HG03103 (cell line): ENCODE results near the gene SALL1.

Experiments
- ATAC-seq: cut with Tn5 transposase; IDR thresholded peaks from one replicate; pipeline ENCODE4 v1.9.1; 2021; ENCODE audit warnings: low read depth; ENCODE audit not compliant: unreplicated experiment

SALL1 gene

DNA sequence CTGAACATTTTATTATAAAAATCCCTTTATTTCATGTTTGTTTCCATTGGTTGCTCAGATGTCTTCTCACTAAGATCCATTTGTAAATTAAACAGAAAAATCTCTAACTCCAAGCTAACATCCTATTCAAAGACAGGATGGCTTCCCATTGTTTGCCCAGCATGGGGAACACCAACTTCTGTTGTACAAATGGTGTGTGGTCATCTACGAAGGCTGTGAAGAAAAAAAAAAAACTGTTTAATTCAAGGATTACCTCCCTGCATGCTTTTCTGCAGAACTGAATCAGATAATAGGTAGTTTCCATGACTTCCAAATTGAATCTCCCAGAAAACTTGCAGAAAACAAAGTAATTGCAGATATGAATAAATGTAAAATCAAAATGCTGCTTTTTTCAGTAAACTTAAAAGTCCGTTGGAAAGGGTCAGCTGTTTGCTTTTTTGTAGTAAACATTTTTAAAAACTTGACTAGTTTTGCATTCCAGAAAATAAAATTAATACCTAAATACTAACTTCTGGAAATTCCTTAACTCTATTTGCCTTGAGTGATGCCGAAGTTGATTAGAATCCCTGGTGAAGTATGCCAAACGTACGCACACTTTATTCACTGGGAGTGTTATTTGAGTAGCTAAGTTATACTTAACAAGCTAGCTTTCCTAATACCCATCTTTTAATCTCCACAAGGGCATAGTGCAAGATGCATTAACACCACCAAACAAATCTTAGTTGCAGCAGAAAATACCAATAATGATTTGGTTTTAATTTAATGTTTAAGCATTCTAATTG is 7.7 kb downstream of the SALL1 start:
- no peak for ATAC-seq

DNA sequence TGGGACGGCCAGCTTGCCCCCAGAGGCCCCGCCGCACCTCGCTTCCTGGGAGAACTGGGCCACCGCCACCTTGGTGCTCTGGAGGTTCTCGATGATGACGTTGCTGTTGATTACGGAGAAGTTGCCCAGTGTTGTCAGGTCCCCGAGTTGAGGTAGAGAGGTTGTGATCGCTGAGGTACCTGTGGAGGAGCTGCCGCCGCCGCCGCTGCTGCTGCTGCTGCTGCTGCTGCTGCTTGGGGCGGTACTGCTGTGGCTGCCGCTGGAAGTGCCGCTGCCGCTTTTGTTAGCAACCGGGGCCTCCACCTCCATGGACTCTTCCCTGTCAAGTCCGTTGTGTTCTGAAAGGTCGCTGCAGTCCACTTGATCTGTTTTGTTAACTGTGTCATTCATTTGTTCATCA is 9.5 kb downstream of the SALL1 start:
- ATAC-seq, result no peak

GRCh38 chr16:51141106-51141505 is 10.0 kb downstream of the SALL1 start:
- no peak for ATAC-seq

GRCh38 chr16:51140112-51140511 is 11.0 kb downstream of the SALL1 start:
- no peak for ATAC-seq

GRCh38 chr16:51139568-51139967 is 11.5 kb downstream of the SALL1 start:
- ATAC-seq, result no peak

DNA sequence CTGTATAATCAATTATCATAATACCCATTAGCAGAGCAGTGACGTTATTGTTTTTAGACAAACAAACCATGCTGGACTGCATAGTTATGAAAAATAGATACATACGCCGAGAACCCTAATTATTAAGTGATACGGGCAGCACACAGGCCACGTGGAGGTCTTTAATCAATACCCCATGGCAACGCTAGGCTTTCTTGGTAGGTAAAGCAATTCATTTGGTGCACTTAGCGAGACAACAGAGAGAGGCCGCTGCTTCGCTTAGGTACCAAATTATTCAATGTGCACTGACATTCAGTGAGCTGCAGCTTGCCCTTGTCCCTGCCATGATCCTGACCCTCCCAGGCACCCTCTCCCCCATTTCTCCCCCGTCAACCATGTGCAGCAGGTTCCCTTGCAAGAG is 12.9 kb downstream of the SALL1 start:
- no peak for ATAC-seq

DNA sequence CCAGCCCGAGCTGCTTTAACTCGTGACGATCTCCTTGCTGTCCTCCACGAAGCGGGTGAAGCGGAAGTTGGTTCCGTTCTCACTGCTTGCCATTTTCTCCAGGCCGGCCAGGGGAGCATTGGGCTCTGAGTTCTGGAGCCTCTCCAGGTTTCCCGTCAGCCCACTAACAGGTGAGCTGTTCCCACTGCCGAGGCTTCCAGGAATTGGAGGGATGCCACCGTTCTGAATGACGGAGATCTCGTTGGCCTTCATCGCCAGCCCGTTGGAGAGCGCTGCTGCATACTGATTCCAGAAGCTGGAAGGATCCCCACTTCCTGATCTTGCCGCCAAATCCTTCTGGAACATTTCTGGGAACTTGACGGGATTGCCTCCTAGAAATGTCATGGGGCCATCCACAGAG is 14.0 kb downstream of the SALL1 start:
- no peak for ATAC-seq

- ATAC-seq, result no peak
Measured at GRCh38 chr16:51134876-51135275, 16.2 kb downstream of the SALL1 start.

- no peak for ATAC-seq
Measured at GRCh38 chr16:51134269-51134812, 16.7 kb downstream of the SALL1 start.

GRCh38 chr16:51133688-51134087 is 17.4 kb downstream of the SALL1 start:
- no peak for ATAC-seq

DNA sequence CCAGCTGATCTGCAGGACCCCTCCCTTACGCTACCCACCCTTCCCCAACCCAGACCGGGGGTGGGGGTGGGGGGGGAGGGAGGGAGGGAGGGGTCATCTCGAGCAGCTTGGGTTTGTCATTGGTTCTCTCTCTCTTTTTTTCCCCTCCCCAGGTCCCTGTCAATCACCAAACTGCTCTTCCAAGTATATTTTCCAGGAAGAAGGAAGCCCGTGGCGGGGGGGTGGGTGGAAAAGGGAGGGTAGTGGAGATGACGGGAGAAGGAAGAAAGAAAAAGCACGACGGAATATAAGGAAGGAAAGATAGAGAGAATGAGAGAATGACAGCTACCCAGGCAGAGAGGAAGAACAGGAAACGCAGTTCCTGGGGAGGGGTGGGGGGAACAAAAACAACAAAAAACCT is 17.9 kb downstream of the SALL1 start:
- ATAC-seq, result no peak

DNA sequence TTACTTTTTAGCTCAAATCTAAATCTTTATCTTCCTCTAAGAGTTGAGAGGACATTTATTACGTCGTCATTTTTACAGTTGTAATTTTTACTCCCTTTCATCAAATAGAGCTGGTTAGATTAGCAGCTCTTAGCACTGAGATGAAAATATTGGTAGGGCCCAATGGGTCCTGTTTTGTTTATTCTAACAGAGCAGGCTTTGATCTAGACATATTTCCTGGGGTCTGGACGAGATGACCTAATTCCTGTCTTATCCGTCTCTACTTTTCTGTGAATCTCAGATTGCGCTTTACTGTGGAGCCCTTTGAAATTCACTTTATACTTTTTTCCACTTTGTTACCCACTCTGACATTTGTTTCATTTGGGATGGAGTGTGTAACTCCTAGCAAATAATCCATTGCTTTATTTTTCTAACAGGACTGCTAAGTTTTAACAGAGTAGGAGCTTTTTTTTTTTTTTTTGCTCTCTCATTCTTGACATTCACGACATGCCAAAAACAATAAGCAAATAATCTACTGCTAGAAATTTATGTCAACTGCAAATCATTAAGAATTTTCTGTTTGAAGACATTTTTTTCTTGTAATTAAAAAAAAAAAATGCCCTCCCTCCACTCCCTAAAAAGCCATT is 18.5 kb downstream of the SALL1 start:
- no peak for ATAC-seq

DNA sequence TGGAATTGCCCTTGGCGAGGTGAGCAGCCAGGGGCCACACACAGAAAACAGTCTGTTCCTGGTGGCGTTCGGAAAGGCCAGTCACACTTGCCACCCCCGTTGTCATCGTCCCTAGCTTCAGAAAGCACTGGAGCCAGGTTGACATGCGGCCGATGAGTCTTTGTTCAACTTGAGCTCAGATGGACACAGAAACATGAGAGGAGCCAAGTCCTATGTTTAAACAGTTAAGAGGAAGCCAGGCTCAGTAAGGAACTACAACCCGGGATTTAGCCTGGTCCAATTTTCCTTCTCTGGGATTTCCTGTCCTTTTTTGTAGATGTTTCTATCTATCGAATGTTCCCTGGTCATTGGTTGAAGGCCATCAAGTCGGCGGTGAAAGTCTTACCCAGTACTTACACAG is 19.5 kb downstream of the SALL1 start:
- ATAC-seq, result no peak

DNA sequence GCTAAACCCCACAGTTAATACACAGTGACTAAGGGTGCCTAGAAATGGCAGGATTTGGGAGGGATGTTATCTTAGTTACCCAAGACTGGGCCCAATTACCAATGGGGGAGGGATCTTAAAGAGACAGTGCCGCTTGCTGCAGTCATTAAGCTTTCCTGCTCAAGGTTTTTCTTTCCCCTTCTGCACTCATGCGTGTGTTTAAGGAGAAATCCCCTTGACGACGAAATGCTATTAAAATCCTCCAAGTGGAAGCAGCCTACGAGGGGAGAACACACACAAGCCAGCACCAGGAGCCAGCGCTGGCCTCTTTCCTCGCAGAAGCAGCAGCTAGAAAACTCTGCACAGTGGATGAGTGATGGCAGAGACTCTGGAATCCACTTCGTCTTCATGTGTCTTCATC is 22.0 kb downstream of the SALL1 start:
- ATAC-seq, result no peak

GRCh38 chr16:51125992-51126391 is 25.1 kb downstream of the SALL1 start:
- no peak for ATAC-seq

DNA sequence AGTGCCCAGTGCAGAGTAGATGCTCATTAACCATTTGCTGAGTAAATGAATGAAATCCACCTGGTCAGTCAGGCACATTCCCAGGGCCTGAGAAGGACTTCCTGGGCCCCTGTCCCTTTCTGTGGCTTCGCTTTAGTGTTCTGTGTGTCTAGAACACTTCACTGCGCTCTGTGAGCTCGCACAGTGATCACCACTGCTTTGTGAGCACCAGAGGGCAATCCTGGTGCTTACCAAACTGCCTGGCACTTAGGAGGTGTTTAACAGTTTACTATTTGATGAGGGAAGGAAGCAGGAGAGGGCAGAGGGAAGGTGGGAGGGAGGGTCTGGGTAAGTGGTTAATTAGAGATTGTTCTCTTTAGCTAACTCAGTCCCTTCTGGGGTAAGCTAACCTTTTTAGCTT is 26.2 kb downstream of the SALL1 start:
- no peak for ATAC-seq

DNA sequence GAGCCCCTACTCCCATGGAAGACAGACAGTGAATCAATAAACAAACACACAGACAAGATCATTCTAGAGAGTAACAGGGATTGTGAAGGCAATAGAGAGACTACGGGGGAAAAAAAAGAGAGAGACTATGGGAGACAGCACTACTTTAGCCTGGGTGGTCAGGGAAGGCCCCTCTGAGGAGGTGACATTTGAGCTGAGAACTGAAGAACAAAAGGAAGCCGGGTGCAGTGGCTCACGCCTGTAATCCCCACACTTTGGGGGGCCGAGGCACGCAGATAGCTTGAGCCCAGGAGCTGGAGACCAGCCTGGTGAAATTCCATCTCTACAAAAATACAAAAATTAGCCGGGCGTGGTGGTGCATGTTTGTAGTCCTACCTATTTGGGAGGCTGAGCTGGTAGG is 29.2 kb downstream of the SALL1 start:
- no peak for ATAC-seq

DNA sequence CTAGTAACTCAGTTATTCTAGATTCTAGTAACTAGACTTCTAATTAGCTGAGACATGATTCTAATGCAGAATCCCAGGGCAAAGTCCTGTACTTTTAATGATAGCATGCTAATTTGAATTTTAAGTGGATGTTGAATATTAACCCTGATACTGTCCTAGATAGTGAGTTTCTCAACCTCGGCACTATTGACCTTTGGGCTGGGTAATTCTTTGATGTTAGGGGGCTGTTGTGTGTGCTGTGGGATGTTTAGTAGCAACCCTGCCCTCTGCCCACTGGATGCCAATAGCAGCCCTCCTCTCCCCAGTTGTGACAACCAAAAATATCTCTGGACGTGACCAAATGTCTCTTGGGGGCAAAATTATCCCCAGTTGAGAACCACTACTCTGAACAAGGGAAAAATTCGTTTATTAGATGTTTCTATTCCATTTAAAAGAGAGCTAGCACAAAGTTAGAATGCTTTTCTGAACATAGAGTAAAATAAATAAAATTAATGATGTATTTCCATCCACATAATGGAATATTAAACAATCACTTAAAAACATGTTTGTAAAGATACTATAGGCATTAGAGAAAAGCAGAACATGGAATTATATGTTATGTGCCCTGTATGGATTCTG is 30.2 kb downstream of the SALL1 start:
- no peak for ATAC-seq

- no peak for ATAC-seq
Measured at GRCh38 chr16:51119973-51120729, 30.9 kb downstream of the SALL1 start.

DNA sequence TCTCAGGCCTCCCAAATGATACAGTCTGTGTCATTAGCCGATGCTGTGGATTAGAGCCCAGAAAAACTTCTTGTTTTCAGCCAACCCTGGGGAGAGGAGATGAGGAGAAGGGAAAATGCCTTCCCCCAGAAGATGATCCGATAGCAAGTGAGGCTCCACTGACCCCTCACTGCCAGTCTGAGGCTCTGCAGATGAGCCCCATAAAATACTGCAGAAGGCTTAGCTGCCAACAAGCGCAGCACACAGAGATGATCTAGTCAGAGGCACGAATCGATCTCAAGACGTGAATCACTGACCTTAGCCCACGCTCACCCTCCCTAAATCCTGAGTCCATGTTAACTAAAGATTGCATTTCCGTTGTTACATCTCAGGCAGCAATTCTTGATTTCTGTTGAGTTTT is 31.5 kb downstream of the SALL1 start:
- no peak for ATAC-seq

- ATAC-seq, result no peak
Measured at GRCh38 chr16:51116353-51116752, 34.7 kb downstream of the SALL1 start.
